ENCODE measurements around the gene PINK1.

The PINK1 gene

DNA sequence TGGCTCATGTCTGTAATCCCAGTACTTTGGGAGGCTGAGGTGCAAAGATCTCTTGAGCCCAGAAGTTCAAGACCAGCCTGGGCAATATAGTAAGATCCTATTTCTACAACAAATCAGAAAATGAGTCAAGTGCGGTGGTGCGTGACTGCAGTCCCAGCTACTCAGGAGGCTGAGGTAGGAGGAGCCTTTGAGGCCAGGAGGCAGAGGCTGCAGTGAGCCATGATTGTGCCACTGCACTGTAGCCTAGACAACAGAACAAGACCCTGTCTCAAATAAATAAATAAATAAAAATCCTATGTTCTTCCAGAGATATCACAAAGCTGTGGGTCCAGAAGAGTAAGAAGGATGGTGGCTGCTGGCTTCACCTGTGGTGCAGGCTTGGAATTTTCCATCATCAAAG, 22.3 kb upstream of the PINK1 start:
- in situ Hi-C loops (cut with MboI; ENCODE audit: low sequenced_read_pairs), result no loop called here

DNA sequence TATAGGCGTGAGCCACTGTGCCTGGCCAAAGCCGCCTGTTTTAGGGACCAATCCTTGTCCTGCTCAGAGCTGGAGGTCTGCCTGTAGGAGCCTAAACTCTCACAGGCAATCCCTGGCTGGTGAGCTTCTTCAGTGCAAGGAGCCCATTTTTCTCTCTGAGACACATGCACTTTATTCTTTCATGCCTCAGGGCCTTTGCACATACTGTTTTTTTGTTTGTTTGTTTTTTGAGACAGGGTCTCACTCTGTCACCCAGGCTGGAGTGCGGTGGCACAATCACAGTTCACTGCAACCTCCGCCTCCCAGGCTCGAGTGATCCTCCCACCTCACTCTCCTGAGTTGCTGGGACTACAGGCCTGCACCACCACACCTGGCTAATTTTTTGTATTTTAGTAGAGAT, 21.6 kb upstream of the PINK1 start:
- in situ Hi-C loops (cut with MboI; ENCODE audit: low sequenced_read_pairs), result no loop called here

DNA sequence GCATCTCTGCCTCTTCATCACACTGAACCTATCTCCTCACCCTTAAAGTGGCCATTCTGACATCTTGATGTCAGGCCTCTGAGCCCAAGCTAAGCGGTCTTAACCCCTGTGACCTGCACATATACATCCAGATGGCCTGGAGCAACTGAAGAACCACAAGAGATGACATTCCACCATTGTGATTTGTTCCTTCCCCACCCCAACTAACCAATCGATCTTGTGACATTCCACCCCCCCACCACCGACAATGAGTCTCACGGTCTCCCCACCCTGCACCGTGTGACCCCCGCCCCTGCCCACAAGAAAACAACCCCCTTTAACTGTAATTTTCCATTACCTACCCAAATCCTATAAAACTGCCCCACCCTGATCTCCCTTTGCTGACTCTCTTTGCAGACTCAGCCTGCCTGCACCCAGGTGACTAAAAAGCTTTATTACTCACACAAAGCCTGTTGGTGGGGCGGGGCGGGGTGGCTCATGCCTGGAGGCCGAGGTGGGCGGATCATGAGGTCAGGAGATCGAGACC, 21.0 kb upstream of the PINK1 start:
- in situ Hi-C loops (cut with MboI; ENCODE audit: low sequenced_read_pairs), result no loop called here

DNA sequence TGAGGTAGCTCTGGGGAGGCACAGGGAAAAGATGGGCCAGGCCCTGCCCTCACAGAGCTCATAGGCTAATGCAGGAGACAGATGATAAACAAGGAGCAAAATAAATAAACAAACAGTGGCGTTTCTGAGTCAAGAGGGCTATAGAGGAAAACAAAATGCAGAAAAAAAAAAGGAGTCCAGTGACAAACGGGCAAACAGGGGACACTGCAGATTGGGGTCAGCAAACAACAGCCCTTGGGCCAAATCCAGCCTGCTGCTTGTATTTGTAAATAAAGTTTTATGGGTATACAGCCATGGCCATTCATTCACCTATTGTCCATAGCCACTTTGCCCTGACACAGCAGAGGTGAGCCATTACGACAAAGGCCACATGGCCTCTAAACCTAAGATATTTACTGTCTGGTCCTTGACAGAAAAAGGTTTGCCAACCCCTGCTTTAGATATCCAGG, 19.1 kb upstream of the PINK1 start:
- in situ Hi-C loops (cut with MboI; ENCODE audit: low sequenced_read_pairs), result no loop called here

DNA sequence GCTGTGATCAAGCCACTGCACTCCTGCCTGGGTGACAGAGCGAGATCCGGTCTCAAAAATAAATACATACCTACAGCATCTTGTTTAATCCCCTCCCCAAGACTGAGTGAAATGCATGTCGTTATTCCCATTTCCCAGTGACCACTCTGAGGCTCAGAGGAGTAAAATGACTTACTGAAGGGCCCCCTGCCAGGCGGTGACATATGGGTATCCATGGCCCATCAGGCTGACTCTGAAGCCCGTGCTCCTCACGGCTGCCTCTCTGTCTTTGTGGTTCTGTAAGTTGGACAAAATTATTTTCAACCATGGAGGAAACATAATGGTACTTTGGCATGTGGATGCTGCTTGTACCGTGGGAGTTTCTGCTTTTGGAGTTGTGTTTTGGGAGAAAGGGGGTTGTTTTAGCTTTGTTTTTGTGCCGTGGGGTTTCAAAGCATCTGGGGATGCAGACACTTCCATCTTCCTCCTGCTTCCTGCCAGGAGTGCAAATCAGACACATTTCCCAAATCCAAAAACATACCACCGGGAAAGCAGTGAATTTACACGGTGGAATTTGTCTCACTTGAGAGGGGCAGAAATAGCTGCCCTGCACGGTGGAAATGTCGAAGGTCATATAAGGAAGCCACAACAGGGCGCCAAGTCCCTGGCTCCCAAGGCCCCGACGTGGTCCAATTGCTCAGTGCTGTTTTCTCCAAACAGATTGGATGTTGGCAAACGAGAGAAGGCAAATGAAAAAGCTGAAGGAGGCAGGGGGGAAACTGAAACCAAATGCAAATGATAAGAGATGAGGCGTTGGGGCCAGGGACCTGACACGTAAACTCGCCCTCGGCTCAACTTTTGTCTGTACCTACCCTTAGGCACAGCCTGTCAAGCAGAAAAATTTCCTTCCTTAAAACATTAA, 17.1 kb upstream of the PINK1 start:
- in situ Hi-C loops (cut with MboI; ENCODE audit: low sequenced_read_pairs), result no loop called here

DNA sequence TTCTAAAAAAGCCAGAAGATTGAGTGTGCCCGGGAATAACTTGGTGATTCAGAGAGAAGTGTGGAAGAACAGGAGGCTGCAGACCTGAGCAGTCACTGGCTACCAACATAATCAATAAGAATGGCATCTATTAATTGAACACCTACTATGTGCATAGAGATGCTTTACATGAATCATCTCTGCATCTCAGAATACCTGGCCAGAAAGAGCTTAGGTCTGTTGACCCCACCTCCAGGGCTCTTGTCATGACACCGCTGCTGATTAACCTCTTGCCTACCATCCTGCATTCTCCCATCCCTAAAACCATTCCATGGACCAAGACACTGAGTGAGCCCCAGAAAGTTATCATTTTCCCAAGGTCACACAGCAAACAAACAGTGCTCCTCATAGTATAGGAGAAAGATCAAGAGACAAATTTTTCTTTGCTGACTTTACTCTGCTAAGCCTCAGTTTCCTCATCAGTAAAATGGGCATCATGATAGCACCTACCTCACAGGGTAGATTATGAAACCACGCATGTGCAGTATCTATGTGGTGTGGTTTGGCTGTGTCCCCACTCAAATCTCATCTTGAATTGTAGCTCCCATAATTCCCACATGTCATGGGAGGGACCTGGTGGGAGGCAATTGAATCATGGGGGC, 16.3 kb upstream of the PINK1 start:
- in situ Hi-C loops (cut with MboI; ENCODE audit: low sequenced_read_pairs), result no loop called here

DNA sequence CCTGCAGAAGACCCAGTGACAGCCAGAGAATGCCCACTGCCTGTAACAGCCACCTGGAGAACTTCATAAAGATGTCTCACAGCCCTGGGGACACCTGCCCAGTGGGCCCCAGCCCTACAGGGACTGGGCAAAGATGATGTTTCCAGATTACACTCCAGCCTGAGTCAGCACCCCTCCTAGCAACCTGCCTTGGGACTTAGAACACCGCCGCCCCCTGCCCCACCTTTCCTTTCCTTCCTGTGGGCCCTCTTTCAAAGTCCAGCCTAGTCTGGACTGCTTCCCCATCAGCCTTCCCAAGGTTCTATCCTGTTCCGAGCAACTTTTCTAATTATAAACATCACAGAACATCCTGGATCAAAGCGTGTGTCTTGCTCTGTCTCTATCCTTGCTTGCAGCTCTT, 14.7 kb upstream of the PINK1 start:
- in situ Hi-C loops (cut with MboI; ENCODE audit: low sequenced_read_pairs), result no loop called here

DNA sequence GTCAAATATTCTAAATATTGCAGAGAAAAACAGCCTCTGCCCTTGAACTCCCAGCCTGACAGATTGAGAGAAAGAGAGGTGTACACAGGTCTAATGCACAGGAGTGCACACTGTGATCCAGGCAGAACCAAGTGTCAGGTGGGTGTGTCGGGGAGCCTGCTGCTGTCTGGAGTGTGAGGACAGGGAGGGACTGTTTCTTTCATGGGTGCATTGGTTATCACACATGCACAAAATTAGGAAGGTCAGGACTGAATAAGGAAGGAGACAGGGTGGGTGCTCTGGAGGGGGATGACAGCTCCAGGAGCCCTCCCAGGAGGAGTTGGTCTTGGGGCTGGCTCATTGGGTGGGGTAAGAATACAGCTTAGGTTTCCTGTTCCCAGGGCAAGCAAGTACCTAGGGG, 13.3 kb upstream of the PINK1 start:
- in situ Hi-C loops (cut with MboI; ENCODE audit: low sequenced_read_pairs), result no loop called here

DNA sequence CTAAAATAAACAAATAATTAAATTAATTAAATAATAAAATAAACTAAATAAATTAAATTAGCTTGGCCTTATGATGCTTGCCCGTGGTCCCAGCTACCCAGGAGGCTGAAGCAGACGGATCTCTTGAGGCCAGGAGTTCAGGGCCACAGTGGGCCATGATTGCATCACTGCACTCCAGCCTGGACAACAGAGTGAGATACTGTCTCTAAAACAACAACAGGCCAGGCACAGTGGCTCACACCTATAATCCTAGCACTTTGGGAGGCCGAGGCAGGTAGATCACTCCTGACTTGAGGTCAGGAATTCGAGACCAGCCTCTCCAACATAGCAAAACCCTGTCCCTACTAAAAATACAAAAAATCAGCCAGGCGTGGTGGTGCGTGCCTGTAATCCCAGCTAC, 12.2 kb upstream of the PINK1 start:
- in situ Hi-C loops (cut with MboI; ENCODE audit: low sequenced_read_pairs), result no loop called here

DNA sequence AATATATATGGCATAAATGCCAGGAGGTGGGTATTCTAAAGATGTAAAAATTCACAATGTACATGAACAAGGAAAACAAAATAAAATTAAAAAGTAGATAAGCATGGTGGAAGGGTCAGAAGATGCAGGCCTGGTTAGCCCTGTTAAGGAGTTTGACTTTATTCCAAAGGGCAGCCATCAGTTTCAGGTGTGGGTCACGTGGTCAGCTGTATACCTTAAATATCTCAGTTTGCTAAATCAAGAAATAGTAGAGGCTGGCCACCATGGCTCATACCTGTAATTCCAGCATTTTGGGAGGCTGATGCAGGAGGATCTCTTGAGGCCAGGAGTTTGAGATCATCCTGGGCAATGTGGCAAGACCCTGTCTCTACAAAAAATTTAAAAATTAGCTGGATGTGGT, 8.5 kb upstream of the PINK1 start:
- in situ Hi-C loops (cut with MboI; ENCODE audit: low sequenced_read_pairs), result no loop called here

DNA sequence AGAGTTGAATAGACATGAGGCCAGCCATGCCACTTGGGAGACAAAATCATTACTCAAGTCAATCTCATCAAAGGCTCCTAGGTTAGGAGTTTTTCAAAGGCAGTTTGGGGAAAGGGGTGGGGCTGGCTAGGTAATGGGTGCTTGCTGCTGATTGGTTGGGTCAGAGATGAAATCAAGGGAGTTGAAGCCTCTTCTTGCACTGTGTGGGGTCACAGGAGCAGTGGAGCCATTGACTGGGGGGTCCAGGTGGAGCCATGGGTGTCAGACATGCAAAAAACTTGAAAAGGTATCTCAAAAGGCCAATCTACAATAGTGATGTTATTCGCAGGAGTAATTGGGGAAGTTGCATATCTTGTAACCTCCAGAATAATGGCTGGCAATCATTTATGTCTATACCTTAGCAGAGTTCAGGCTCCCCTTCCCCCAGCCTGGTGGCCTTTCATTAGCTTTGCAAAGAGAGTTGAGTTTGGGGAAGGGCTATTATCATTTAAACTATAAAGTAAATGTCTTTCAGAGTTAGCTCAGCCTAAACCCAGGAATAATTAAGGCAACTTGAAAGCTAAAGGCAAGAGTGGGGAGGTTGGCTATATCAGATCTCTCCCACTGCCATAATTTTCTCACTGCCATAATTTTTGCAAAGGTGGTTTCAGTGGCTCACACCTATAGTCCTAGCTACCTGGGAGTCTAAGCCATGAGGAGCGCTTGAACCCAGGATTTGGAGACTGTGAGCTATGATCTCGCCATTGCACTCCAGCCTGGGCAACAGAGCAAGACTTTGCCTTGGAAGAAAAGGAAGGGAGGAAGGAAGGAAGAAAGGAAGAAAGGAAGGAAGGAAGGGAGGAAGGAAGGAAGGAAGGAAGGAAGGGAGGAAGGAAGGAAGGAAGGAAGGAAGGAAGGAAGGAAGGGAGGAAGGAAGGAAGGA, 7.8 kb upstream of the PINK1 start:
- in situ Hi-C loops (cut with MboI; ENCODE audit: low sequenced_read_pairs), result no loop called here

DNA sequence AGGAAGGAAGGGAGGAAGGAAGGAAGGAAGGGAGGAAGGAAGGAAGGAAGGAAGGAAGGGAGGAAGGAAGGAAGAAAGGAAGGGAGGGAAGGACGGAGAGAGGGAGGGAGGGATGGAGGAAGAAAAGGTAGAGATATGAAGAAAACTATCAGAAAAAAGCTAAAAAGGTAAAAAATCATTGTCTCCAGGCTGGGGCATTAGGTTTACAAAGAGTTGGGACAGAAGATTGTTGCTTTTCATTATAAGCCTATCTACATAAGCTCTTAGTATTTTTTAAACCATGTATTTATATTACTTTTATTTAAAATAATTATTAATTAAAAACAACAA, 7.2 kb upstream of the PINK1 start:
- in situ Hi-C loops (cut with MboI; ENCODE audit: low sequenced_read_pairs), result no loop called here

DNA sequence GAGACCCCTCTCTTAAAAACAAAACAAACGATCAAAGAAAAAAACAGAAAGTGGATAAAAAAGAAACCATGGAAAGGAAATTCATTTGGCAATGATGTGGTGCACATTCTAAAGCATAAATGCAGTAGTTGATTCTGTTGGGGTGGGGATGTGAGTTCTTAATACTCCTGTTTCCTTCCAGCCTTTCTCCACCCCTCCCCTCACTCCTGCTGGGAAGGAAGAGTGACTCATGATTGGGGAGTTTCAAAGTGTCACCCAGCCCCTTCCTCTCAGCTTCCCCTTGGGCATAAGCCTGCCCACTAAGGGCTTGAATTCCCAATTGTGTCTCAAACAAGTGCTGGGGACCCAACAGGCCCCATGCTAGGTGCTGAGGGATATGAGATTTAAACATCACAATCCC, 6.7 kb upstream of the PINK1 start:
- in situ Hi-C loops (cut with MboI; ENCODE audit: low sequenced_read_pairs), result no loop called here

DNA sequence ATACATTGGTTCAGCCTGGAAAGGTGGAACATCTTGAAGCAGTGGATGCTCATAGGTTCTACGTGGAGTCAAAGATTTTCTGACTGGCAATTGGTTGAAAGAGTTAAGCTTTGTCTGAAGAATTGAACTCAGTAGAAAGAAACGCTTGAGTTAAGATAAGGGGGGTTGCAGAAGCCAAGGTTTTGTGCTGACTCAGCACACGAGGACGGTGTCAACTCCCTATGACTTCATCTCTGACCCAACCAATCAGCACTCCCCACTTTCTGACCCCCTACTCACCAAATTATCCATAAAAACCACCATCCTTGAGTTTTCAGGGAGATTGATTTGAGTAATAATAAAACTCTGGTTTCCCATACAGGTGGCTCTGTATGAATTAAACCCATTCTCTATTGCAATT, 2.5 kb upstream of the PINK1 start:
- in situ Hi-C loops (cut with MboI; ENCODE audit: low sequenced_read_pairs), result no loop called here

DNA sequence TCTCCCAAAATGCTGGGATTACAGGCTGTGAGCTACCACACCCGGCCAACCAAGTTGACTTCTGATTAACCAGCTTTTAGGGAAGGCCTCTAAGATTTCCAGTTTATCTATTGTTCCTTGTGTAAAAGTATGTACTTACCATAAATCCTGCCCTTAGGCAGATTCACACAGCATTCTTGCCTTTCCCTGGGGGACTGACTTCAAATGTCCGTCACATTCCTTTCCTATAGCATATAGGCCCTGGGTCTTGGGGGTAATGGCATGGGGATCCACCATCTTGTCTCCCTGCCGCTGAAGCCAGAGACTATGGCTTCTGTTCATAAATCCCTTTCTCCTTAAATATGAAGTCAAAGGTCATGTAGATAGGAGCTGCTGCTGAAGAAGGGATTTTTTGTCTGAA, 872 bp upstream of the PINK1 start:
- in situ Hi-C loops (cut with MboI; ENCODE audit: low sequenced_read_pairs), result no loop called here

DNA sequence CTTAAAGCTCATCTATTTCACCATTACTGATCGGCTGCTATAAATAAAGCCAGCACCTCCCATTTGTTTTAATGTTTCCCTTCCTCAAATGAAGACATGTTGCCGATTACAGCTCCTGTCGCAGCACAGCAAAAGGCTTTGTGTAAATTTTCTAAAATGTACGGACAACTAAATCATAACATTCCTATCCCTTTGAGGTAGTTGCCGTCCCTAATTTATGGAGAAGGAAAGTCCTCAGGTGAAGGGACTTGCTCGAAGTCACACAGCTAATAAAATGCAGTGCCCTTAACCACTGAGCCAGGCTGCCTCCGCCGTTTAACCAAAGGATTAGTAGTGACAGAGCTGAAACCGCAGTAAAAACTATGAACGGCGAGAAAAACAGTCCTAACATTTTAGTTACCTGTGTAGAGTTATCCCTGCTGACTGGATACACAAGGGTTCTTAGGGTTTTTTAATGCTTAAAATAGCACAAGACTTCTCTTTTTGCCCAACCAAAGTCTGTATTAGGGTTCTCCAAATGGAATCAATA, 871 bp downstream of the PINK1 start:
- in situ Hi-C loops (cut with MboI; ENCODE audit: low sequenced_read_pairs), result no loop called here

DNA sequence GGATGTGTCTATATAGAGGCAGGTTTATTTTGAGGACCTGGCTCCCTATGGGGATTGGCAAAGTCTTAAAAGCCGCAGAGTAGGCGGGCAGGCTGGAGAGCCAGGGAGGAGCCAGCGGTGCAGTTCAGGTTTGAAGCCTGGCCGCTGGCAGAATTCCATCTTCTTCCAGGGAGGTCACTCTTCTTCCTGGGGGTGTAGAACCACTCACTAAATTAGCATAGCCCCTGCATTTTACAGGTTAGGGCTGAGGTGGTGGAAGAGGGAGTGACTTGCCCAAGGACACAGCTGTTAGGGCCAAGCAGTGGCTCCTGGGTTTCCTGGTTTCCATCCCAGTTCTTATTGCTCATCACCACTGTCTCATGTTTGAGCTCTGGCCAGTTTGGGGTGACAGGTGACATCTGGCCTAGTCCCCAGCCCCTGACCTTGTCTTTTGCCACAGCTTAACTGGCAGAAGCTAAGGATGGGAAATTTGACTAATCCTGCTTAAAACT, 1.4 kb downstream of the PINK1 start:
- in situ Hi-C loops (cut with MboI; ENCODE audit: low sequenced_read_pairs), result loop anchor here (5.0 kb wide), 1 partner anchor 112 kb away; no protein-coding TSS in a partner anchor

DNA sequence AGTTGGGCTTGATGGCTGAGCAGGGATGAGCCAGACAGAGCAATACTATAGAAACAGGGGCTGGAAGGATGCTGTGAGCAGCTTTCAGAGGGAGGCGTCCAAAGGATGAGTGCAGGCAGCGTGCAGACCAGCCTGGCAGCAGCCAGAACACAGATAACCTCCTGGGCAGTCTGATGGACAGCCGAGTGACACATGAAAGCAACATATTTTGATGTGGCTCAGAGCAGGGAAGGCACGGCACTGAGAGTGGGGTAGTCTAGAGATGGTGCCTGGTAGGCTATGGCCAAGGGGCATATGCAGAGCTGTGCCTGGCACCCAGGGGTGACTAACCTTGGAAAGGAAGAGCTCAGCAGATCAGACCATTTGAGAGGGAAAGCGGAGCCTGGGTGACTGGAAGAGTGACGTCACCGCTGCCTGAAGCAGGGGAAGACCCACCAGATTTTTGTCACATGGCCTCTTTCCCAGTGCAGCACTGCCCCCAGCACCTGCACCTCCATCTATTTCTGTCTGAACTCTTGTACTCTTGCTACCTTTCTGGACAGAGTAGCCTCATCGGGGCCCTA, 3.6 kb downstream of the PINK1 start:
- in situ Hi-C loops (cut with MboI; ENCODE audit: low sequenced_read_pairs), result loop anchor here (5.0 kb wide), 1 partner anchor 115 kb away; no protein-coding TSS in a partner anchor

DNA sequence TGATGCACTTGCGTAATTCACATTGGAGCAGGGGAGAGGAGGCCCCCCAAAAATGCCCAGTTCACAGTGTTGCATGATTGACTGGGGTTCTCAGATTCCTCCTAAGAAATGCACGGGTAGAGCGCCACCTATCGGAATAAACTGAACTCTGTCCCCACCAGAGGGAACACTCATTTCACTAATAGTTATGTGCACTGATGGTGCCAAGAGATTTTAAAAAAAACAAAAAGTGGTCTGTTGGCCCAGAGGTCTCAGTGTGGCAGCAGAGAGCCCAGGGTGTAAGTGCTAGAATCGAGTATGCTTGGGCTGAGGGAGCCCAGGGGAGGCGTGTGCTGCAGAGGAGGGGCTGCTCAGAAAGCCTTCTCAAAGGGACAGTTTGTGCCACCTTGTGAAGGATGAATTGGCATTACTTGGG, 6.9 kb downstream of the PINK1 start:
- in situ Hi-C loops (cut with MboI; ENCODE audit: low sequenced_read_pairs), result loop anchor here (10.0 kb wide), 1 partner anchor 65 kb away; no protein-coding TSS in a partner anchor

DNA sequence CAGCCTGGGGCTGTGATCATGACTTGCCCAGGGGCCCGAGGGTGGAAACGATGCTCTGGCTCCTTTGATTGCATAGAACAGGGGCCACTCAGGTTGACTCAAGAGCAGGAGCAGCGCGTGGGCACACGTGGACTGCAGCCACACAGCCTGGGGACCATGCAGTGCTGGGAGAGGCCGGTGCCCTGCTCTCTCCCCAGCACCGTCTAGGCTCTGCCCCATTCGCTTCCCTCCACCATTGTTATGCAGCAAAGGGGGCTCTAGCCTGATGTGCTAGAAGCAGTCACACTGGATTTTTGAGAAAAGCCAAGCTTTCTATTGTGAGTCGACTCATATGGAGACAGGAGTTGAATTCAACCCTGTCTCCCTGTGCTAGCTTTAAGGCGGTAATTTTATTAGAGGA, 8.7 kb downstream of the PINK1 start:
- in situ Hi-C loops (cut with MboI; ENCODE audit: low sequenced_read_pairs), result loop anchor here (10.0 kb wide), 1 partner anchor 67 kb away; no protein-coding TSS in a partner anchor

Measured in HL-60/S4 treated with phorbol 12-myristate 13-acetate at 8.2 ng/mL for 4 days and 3 days (cell line).